ENCODE results near the gene NEURL1.
A peak's percentile ranks its signal among the peaks of the same experiment; 100 is the strongest.

NEURL1 gene

DNA sequence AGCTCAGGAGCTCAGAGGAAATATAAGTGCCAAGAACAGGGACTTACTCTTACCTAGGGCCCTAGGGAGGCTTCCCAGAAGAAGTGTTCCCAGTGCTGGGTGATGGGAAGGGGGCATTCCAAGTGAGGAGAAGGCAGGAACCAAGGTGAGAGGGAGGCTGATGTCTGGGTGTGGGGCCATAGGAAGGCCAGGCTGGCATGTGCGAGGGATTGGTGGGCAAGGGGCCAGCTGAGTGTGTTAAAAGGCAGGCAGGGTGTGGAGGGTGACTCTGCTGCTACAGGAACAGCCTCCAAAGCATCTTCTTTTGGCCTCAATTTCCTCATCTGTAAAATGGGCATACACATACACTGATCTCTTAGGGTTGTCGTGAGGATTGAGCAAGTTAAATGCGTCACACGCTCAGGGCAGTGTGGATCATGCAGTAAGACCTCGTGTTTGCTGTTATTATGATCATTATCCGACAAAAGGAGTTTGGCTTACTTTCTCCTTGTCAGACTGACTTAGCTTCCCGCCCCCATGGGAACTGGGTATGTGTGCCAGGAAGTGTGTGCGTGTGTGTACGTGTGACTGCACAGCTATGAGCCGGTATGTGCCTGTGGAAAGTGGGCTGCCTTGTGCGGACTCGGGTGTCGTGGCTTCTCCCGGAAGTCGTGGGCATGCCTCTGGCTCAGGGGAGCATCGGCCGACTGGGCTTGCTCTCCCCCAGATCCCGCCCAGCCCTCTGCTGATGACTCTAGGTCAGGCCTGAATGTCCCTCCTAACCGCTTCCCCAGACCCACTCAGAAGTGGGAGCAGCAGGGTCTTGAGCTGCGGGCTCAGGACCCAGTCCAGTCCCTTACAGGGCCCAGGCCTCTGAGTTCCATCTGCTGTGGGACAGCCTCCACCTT is 59.6 kb downstream of the NEURL1 start:
- Histone ChIP-seq H3K4me3 (ENCODE audit: low read length in 2 of 2) (no peak overlapping the region), H3K27ac (ENCODE audit: low read depth in 2 of 2, low read length in 2 of 2) (no peak overlapping the region), H3K27me3 (ENCODE audit: control insufficient read depth in 2 of 2, insufficient read depth in 2 of 2, low read length in 2 of 2) (peaks cover 4 to 5% of the 10 kb centered on the region in 2 donors), H3K9me3 (ENCODE audit: control insufficient read depth in 2 of 2, low read length in 2 of 2) (no peaks in the 10 kb centered on the region), H3K9ac (ENCODE audit: low read depth in 1 of 2, low read length in 2 of 2) (no peak overlapping the region), H3K4me1 (ENCODE audit: control insufficient read depth in 2 of 2, insufficient read depth in 2 of 2, low read length in 2 of 2) (peaks cover 16 to 39% of the 10 kb centered on the region in 2 donors), H3K36me3 (ENCODE audit: control insufficient read depth in 2 of 2, insufficient read depth in 2 of 2, low read length in 2 of 2) (no peaks in the 10 kb centered on the region)

DNA sequence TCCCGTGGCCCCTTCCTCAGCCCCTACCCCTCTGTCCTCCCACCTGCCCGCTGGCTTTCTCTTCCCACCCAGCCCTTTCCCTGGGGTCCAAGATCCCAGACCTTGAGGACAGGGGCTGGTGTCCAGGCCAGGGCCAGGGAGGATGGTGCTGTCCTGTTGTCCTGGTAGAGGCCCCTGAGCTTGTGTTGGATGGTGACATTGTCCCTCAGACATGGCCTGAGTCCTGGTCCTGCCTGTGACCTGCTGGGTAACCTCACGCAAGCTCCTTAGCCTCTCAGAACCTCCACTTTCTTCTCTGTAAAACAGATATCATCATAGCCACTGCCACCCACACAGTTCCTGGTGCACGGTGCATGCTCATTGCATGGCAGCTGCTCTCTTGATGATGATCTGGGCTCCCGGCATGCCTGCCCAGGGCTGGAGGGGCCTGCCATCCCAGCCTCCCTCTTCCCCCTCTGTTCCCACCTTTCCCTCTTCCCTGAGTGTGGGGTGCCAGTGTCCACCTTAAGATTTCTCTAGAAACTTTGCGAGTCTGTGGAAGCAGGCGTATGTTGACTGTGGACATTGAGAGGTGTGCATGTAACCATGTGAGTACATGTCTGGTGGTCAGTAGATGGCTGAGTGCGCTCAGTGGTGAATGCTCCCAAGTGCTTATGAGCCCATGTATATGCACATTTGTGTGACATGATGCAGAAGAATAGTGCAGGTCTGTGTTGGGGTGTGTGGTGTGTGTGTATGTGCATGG is 60.4 kb downstream of the NEURL1 start:
- Histone ChIP-seq H3K4me1 (ENCODE audit: control insufficient read depth in 2 of 2, insufficient read depth in 2 of 2, low read length in 2 of 2) (peaks cover 14 to 35% of the 10 kb centered on the region in 2 donors), H3K27ac (ENCODE audit: low read depth in 2 of 2, low read length in 2 of 2) (no peak overlapping the region), H3K9ac (ENCODE audit: low read depth in 1 of 2, low read length in 2 of 2) (no peak overlapping the region), H3K9me3 (ENCODE audit: control insufficient read depth in 2 of 2, low read length in 2 of 2) (no peaks in the 10 kb centered on the region), H3K36me3 (ENCODE audit: control insufficient read depth in 2 of 2, insufficient read depth in 2 of 2, low read length in 2 of 2) (no peaks in the 10 kb centered on the region), H3K4me3 (ENCODE audit: low read length in 2 of 2) (no peak overlapping the region), H3K27me3 (ENCODE audit: control insufficient read depth in 2 of 2, insufficient read depth in 2 of 2, low read length in 2 of 2) (peaks cover 4 to 5% of the 10 kb centered on the region in 2 donors)

DNA sequence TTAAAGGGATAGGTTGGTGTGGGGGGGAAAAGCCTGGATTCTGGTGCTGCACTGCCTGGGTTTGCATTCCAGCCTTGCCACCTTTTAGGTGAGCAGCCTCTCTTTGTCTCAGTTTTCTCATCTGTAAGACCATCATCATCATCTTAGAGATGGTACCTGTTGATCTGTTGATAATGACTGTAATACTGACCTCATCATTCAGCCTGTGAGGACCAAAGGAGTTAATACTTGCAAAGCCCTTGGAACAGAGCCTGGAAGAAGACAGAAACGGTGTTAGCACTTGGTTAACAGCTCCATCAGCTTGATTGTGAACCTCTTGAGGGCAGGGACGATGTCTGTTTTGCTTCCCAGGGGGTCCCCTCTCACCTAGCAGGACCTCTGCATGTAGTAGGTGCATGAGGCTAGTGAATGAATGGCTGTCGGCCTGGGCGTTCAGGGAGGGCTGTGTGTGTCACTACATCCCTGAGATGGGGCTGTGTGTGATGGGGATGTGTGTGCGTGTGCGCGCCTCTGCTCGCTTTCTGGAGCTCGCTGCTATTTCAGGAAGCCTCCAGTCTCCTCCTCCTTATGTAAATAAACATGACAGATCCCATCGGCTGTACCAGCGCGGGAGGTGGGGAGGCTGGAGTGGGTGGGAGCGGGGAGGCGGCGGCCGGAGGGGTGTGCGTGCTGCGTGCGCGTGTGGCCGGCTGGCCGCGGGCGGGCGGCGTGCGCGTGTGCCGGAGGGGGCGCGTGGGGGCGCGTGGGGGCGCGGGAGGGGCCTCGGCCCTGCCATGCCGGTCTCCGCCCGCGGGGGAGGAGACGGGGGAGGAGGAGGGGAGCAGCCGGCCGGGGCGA is 61.2 kb downstream of the NEURL1 start:
- Histone ChIP-seq H3K4me1 (ENCODE audit: control insufficient read depth in 2 of 2, insufficient read depth in 2 of 2, low read length in 2 of 2) (peaks cover 8 to 31% of the 10 kb centered on the region in 2 donors), H3K9ac (ENCODE audit: low read depth in 1 of 2, low read length in 2 of 2) (peak overlapping the region in 1 of 2 donors; percentile 52), H3K27me3 (ENCODE audit: control insufficient read depth in 2 of 2, insufficient read depth in 2 of 2, low read length in 2 of 2) (peaks cover 4 to 5% of the 10 kb centered on the region in 2 donors), H3K36me3 (ENCODE audit: control insufficient read depth in 2 of 2, insufficient read depth in 2 of 2, low read length in 2 of 2) (no peaks in the 10 kb centered on the region), H3K4me3 (ENCODE audit: low read length in 2 of 2) (peak overlapping the region; percentile 33 to 65), H3K27ac (ENCODE audit: low read depth in 2 of 2, low read length in 2 of 2) (peak overlapping the region; percentile 19 to 52), H3K9me3 (ENCODE audit: control insufficient read depth in 2 of 2, low read length in 2 of 2) (no peaks in the 10 kb centered on the region)

DNA sequence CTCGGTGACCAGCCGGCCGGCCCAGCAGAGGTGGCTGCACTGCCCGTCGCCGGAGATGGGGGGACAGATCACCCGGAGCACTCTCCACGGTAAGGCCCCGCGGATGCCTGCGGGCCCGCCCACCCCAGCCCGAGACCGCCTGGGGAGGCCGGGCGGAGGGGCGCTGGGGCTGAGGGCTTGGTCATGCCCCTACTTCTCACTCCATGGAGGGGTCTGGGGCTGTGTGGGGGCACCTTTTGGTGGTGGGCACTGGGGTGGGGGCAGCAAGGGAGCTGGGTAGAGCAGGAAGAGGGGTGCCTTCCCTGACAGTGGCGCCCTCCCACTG is 61.8 kb downstream of the NEURL1 start:
- Histone ChIP-seq H3K4me1 (ENCODE audit: control insufficient read depth in 2 of 2, insufficient read depth in 2 of 2, low read length in 2 of 2) (peaks cover 2 to 25% of the 10 kb centered on the region in 2 donors), H3K36me3 (ENCODE audit: control insufficient read depth in 2 of 2, insufficient read depth in 2 of 2, low read length in 2 of 2) (no peaks in the 10 kb centered on the region), H3K27me3 (ENCODE audit: control insufficient read depth in 2 of 2, insufficient read depth in 2 of 2, low read length in 2 of 2) (peaks cover 4 to 5% of the 10 kb centered on the region in 2 donors), H3K4me3 (ENCODE audit: low read length in 2 of 2) (peak overlapping the region; percentile 65 to 69), H3K9me3 (ENCODE audit: control insufficient read depth in 2 of 2, low read length in 2 of 2) (no peaks in the 10 kb centered on the region), H3K27ac (ENCODE audit: low read depth in 2 of 2, low read length in 2 of 2) (peak overlapping the region; percentile 0 to 52), H3K9ac (ENCODE audit: low read depth in 1 of 2, low read length in 2 of 2) (peak overlapping the region in 1 of 2 donors; percentile 52)

DNA sequence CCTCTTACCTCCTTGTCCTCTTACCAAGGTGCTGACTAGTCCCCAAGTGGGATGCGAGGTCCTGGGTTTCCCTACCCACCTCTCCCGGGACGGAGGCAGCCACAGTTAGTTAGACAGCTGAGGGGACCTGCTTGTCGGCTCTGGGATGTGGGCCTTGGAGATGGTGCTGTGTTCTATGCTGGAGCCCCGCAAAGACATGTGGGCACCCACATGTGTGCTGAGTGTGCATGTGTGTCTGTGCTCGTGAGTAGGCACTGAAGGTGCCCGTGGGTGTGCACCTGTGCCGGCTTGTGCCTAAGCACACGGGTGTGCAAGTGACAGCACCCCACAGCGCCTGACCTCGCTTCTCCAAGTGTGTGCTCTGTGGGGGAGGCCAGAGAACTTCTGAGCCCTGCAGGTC is 62.2 kb downstream of the NEURL1 start:
- H3K27me3 ChIP-seq (ENCODE audit: control insufficient read depth in 2 of 2, insufficient read depth in 2 of 2, low read length in 2 of 2): peaks cover 4 to 5% of the 10 kb centered on the region in 2 donors
- peak overlapping the region; percentile 65 to 69 for H3K4me3 ChIP-seq (ENCODE audit: low read length in 2 of 2)
- H3K36me3 ChIP-seq (ENCODE audit: control insufficient read depth in 2 of 2, insufficient read depth in 2 of 2, low read length in 2 of 2): no peaks in the 10 kb centered on the region
- H3K4me1 ChIP-seq (ENCODE audit: control insufficient read depth in 2 of 2, insufficient read depth in 2 of 2, low read length in 2 of 2): peaks cover 0 to 22% of the 10 kb centered on the region in 2 donors
- H3K27ac ChIP-seq (ENCODE audit: low read depth in 2 of 2, low read length in 2 of 2): peak overlapping the region; percentile 45 to 52
- H3K9me3 ChIP-seq (ENCODE audit: control insufficient read depth in 2 of 2, low read length in 2 of 2): no peaks in the 10 kb centered on the region
- peak overlapping the region; percentile 38 to 52 for H3K9ac ChIP-seq (ENCODE audit: low read depth in 1 of 2, low read length in 2 of 2)

DNA sequence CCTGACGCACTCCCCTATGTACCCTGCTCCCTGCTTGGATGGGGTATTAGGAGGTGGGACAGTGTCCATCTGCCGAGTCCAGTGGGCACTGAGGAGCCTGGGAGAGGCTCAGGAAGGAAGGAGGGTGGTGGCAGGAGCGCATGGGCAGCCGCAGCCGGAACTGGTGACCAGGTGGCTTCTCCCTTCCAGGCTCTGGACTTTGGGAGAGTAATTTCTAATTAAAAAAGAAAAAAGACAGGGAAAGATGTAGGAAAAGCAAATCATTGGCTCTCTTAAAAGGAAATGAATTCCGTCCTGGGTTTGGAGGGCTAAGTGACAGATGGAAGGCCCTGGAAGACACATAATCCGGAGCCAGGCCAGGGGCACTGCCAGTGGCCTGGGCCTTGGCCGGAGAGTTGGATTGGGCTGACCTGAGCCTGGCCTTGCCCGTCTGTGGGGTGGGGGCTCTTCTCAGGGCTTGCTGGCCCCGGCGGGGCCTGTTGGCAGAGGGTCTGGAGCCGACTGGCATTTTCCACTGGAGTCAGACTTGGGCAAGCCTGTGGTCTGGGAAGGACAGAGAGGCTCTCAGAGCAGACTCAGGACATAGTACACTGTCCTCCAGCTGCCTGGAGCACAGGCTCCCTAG is 63.0 kb downstream of the NEURL1 start:
- peak overlapping the region; percentile 45 to 52 for H3K27ac ChIP-seq (ENCODE audit: low read depth in 2 of 2, low read length in 2 of 2)
- peak overlapping the region; percentile 38 to 52 for H3K9ac ChIP-seq (ENCODE audit: low read depth in 1 of 2, low read length in 2 of 2)
- no peaks in the 10 kb centered on the region for H3K9me3 ChIP-seq (ENCODE audit: control insufficient read depth in 2 of 2, low read length in 2 of 2)
- H3K36me3 ChIP-seq (ENCODE audit: control insufficient read depth in 2 of 2, insufficient read depth in 2 of 2, low read length in 2 of 2): no peaks in the 10 kb centered on the region
- H3K4me3 ChIP-seq (ENCODE audit: low read length in 2 of 2): peak overlapping the region; percentile 65 to 69
- H3K4me1 ChIP-seq (ENCODE audit: control insufficient read depth in 2 of 2, insufficient read depth in 2 of 2, low read length in 2 of 2): peaks cover 0 to 21% of the 10 kb centered on the region in 2 donors
- peaks cover 4 to 5% of the 10 kb centered on the region in 2 donors for H3K27me3 ChIP-seq (ENCODE audit: control insufficient read depth in 2 of 2, insufficient read depth in 2 of 2, low read length in 2 of 2)

DNA sequence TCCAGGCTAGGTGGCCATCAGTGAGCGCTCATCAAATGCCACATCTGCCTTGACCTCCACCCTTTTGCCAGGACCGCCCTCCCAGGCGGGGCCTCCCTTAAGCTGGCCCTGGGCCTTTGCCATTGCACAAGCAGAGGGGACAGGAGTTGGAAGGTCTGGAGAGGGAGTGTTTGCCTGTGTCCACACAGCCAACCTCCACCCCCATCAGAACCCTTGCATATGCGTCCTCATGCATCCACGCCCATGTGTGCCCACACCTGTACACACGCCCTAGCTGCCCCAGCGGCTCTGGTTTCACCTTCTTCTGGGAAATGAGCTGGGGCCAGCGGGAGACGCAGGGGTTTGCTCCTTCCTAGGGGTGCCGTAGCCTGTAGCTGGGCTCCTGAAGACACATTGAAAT is 64.0 kb downstream of the NEURL1 start:
- H3K27ac ChIP-seq (ENCODE audit: low read depth in 2 of 2, low read length in 2 of 2): peak overlapping the region; percentile 45 to 52
- no peaks in the 10 kb centered on the region for H3K36me3 ChIP-seq (ENCODE audit: control insufficient read depth in 2 of 2, insufficient read depth in 2 of 2, low read length in 2 of 2)
- H3K27me3 ChIP-seq (ENCODE audit: control insufficient read depth in 2 of 2, insufficient read depth in 2 of 2, low read length in 2 of 2): peaks cover 4 to 5% of the 10 kb centered on the region in 2 donors
- H3K9ac ChIP-seq (ENCODE audit: low read depth in 1 of 2, low read length in 2 of 2): no peak overlapping the region
- H3K4me3 ChIP-seq (ENCODE audit: low read length in 2 of 2): peak overlapping the region; percentile 11 to 69
- H3K4me1 ChIP-seq (ENCODE audit: control insufficient read depth in 2 of 2, insufficient read depth in 2 of 2, low read length in 2 of 2): peaks cover 0 to 21% of the 10 kb centered on the region in 2 donors
- H3K9me3 ChIP-seq (ENCODE audit: control insufficient read depth in 2 of 2, low read length in 2 of 2): no peaks in the 10 kb centered on the region

DNA sequence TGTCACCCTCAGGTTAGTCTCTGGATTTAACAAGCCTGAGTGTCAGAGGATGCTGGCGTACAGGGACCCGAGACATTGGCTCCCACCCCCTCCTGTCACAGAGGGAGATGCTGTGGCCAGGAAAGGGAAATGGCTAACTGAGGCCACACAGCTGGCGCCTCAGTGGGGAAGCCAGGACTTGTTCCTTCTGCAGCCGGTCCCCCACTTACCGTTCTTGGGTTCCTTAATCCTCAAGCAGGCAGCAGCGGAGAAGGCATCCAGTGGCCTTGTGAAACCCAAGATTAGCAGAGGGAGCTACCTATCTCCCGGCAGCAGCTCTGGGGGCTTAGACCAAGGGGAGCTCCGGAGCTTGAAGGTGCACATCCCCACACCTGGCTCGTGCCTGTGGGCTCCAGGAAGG is 65.4 kb downstream of the NEURL1 start:
- Histone ChIP-seq H3K36me3 (ENCODE audit: control insufficient read depth in 2 of 2, insufficient read depth in 2 of 2, low read length in 2 of 2) (no peaks in the 10 kb centered on the region), H3K9me3 (ENCODE audit: control insufficient read depth in 2 of 2, low read length in 2 of 2) (no peaks in the 10 kb centered on the region), H3K27me3 (ENCODE audit: control insufficient read depth in 2 of 2, insufficient read depth in 2 of 2, low read length in 2 of 2) (peaks cover 4 to 5% of the 10 kb centered on the region in 2 donors), H3K9ac (ENCODE audit: low read depth in 1 of 2, low read length in 2 of 2) (peak overlapping the region in 1 of 2 donors; percentile 15), H3K4me1 (ENCODE audit: control insufficient read depth in 2 of 2, insufficient read depth in 2 of 2, low read length in 2 of 2) (peaks cover 0 to 21% of the 10 kb centered on the region in 2 donors), H3K27ac (ENCODE audit: low read depth in 2 of 2, low read length in 2 of 2) (no peak overlapping the region), H3K4me3 (ENCODE audit: low read length in 2 of 2) (peak overlapping the region in 1 of 2 donors; percentile 33)

DNA sequence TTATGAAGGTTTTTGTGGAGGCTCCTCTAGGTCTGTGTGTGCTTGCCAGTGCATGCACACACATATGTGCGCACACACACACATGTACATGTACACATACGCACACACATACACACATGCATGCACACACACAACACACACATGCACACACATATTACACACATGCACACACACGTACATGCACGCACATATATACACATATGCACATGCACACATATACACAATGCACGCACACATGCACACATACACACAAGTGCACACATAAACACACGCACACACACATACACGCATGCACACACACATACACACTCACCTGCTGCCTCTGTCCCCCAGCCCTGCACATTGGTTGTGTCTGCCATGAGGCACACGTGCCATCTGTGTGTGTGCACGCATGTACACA is 66.3 kb downstream of the NEURL1 start:
- Histone ChIP-seq H3K4me1 (ENCODE audit: control insufficient read depth in 2 of 2, insufficient read depth in 2 of 2, low read length in 2 of 2) (peaks cover 0 to 16% of the 10 kb centered on the region in 2 donors), H3K4me3 (ENCODE audit: low read length in 2 of 2) (no peak overlapping the region), H3K27ac (ENCODE audit: low read depth in 2 of 2, low read length in 2 of 2) (no peak overlapping the region), H3K9ac (ENCODE audit: low read depth in 1 of 2, low read length in 2 of 2) (no peak overlapping the region), H3K27me3 (ENCODE audit: control insufficient read depth in 2 of 2, insufficient read depth in 2 of 2, low read length in 2 of 2) (peaks cover 2 to 4% of the 10 kb centered on the region in 2 donors), H3K9me3 (ENCODE audit: control insufficient read depth in 2 of 2, low read length in 2 of 2) (no peaks in the 10 kb centered on the region), H3K36me3 (ENCODE audit: control insufficient read depth in 2 of 2, insufficient read depth in 2 of 2, low read length in 2 of 2) (no peaks in the 10 kb centered on the region)

All from mucosa of rectum (tissue), 2 donors.